ENCODE measurements around the gene GUCY2C. TPM values are rescaled to one million over a fixed set of nuclear protein-coding genes. Genes with fewer than 3 reads are reported as not detected.

The GUCY2C gene
- total RNA-seq, 2 experiments from 2014 or later, result not detected

GRCh38 chr12:14665354-14666348, 30.7 kb downstream of the GUCY2C start:
- no peak for DNase-seq
- Mint-ChIP-seq H3K36me3 (ENCODE audit: low read depth) (no peaks in the 10 kb centered on the region), H3K27me3 (no peaks in the 10 kb centered on the region), H3K9me3 (no peaks in the 10 kb centered on the region), H3K4me1 (peaks cover 11% of the 10 kb centered on the region), H3K27ac (no peak overlapping the region), H3K4me3 (no peak overlapping the region)
- ChIA-PET POLR2A (no interaction called here), CTCF (interaction anchor here (0.5 to 2.8 kb wide), 3 partner anchors 37 to 288 kb away, joined by 3 to 12 read pairs (median 3); no protein-coding TSS in a partner anchor)

- POLR2A ChIA-PET, result no interaction called here
- H3K4me1 Mint-ChIP-seq, result peaks cover 11% of the 10 kb centered on the region
- H3K4me3 Mint-ChIP-seq, result no peak overlapping the region
- peaks cover 2% of the 10 kb centered on the region for H3K27me3 Mint-ChIP-seq
- CTCF ChIA-PET, result interaction anchor here (1.0 to 2.8 kb wide), 3 partner anchors 35 to 426 kb away, joined by 3 to 13 read pairs (median 12); no protein-coding TSS in a partner anchor
- H3K36me3 Mint-ChIP-seq (ENCODE audit: low read depth), result no peaks in the 10 kb centered on the region
- DNase-seq, result peak; percentile 61
- H3K27ac Mint-ChIP-seq, result no peak overlapping the region
- no peaks in the 10 kb centered on the region for H3K9me3 Mint-ChIP-seq
Measured at GRCh38 chr12:14664434-14665023, 31.9 kb downstream of the GUCY2C start.

DNA sequence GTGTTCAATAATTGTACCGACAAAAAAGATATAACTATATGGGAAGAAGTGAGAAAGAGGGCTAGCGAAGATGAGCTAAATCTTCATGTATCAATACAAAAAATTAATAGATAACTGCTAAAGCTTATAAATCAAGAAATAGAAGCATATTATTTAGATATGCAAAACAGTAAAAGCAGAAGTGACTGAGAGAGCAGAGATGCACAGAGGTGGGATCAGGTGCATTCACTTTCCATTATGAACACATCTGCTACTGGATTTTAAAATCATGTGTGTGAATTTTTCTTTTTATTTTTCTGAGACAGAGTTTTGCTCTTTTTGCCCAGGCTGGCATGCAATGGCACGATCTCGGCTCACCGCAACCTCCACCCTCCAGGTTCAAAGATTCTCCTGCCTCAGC, 33.4 kb downstream of the GUCY2C start:
- POLR2A ChIA-PET, result no interaction called here
- CTCF ChIA-PET, result interaction anchor here (2.5 to 2.8 kb wide), 2 partner anchors 34 to 425 kb away, joined by 12 to 13 read pairs; no protein-coding TSS in a partner anchor

GRCh38 chr12:14656846-14657245, 39.6 kb downstream of the GUCY2C start:
- H3K9me3 Mint-ChIP-seq, result peaks cover 4% of the 10 kb centered on the region
- H3K4me3 Mint-ChIP-seq, result no peak overlapping the region
- H3K27ac Mint-ChIP-seq, result no peak overlapping the region
- peaks cover 1% of the 10 kb centered on the region for H3K4me1 Mint-ChIP-seq
- ChIA-PET CTCF (interaction anchor here (1.4 kb wide), 1 partner anchor 13 kb away, joined by 3 read pairs; no protein-coding TSS in a partner anchor), POLR2A (no interaction called here)
- peaks cover 2% of the 10 kb centered on the region for H3K27me3 Mint-ChIP-seq
- H3K36me3 Mint-ChIP-seq (ENCODE audit: low read depth), result no peaks in the 10 kb centered on the region
- no peak for DNase-seq

More for the DNA sequence above, 33.4 kb downstream of the GUCY2C start:
- H3K9me3 Mint-ChIP-seq, result no peaks in the 10 kb centered on the region
- no peak overlapping the region for H3K27ac Mint-ChIP-seq
- peaks cover 2% of the 10 kb centered on the region for H3K27me3 Mint-ChIP-seq
- H3K36me3 Mint-ChIP-seq (ENCODE audit: low read depth), result no peaks in the 10 kb centered on the region
- peaks cover 11% of the 10 kb centered on the region for H3K4me1 Mint-ChIP-seq
- no peak overlapping the region for H3K4me3 Mint-ChIP-seq
- DNase-seq, result no peak

GRCh38 chr12:14655284-14655683, 41.1 kb downstream of the GUCY2C start:
- H3K4me3 Mint-ChIP-seq, result no peak overlapping the region
- POLR2A ChIA-PET, result no interaction called here
- CTCF ChIA-PET, result interaction anchor here (1.4 kb wide), 1 partner anchor 26 kb away, joined by 3 read pairs; no protein-coding TSS in a partner anchor
- peaks cover 1% of the 10 kb centered on the region for H3K4me1 Mint-ChIP-seq
- peaks cover 2% of the 10 kb centered on the region for H3K27me3 Mint-ChIP-seq
- no peaks in the 10 kb centered on the region for H3K36me3 Mint-ChIP-seq (ENCODE audit: low read depth)
- H3K27ac Mint-ChIP-seq, result no peak overlapping the region
- peaks cover 4% of the 10 kb centered on the region for H3K9me3 Mint-ChIP-seq
- no peak for DNase-seq

- Mint-ChIP-seq H3K27me3 (peaks cover 1% of the 10 kb centered on the region), H3K9me3 (peaks cover 4% of the 10 kb centered on the region), H3K27ac (no peak overlapping the region), H3K4me1 (peaks cover 1% of the 10 kb centered on the region), H3K4me3 (no peak overlapping the region), H3K36me3 (ENCODE audit: low read depth) (no peaks in the 10 kb centered on the region)
- DNase-seq, result no peak
- ChIA-PET CTCF (interaction anchor here (1.4 kb wide), 1 partner anchor 25 kb away, joined by 3 read pairs; no protein-coding TSS in a partner anchor), POLR2A (no interaction called here)
Measured at GRCh38 chr12:14654842-14655241, 41.6 kb downstream of the GUCY2C start.

DNA sequence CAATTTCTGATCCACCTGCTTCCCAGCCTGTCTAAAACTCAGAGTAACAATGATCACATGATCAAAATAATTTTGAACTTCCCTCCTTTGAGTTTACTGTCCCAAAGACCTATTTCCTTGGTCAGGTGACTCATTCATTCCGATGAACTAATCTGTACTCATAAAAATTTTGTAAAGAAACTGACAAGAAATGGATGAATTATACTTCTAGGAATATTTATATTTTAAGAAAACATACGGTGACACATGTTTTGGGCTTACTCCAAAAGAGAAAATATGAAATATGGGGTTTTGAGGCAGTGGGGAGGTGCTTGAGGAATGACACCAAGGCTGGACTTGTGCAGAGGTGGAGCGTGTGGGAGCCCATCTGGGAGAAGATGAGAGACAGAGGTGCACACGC, 42.0 kb downstream of the GUCY2C start:
- ChIA-PET POLR2A (no interaction called here), CTCF (no interaction called here)
- no peak for DNase-seq
- Mint-ChIP-seq H3K9me3 (peaks cover 4% of the 10 kb centered on the region), H3K4me3 (no peak overlapping the region), H3K27ac (no peak overlapping the region), H3K4me1 (peaks cover 1% of the 10 kb centered on the region), H3K27me3 (no peaks in the 10 kb centered on the region), H3K36me3 (ENCODE audit: low read depth) (no peaks in the 10 kb centered on the region)

GRCh38 chr12:14652483-14652882, 43.9 kb downstream of the GUCY2C start:
- POLR2A ChIA-PET, result no interaction called here
- Mint-ChIP-seq H3K4me1 (peaks cover 7% of the 10 kb centered on the region), H3K36me3 (ENCODE audit: low read depth) (no peaks in the 10 kb centered on the region), H3K9me3 (peaks cover 4% of the 10 kb centered on the region), H3K4me3 (no peak overlapping the region), H3K27ac (no peak overlapping the region), H3K27me3 (no peaks in the 10 kb centered on the region)
- CTCF ChIA-PET, result no interaction called here
- DNase-seq, result no peak

DNA sequence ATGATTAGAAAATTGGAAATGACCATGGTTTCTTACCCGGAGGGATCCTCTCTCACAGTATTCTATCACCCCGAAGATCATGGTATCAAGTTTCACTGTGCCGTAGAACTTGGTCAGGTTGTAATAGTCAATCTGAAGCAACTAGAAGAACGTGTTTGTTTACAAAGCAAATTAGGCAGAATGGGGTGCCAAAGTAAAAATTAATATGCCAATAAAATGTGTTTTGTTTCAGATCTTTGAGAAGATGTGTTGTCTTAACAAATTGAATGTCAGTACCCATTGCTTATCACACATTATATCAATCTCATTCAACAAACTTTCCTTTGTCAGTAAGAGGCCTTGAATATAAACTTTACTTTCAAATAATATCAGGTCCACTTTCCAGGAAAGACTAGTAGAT, 45.0 kb downstream of the GUCY2C start:
- no peak overlapping the region for H3K4me3 Mint-ChIP-seq
- POLR2A ChIA-PET, result no interaction called here
- H3K9me3 Mint-ChIP-seq, result peaks cover 4% of the 10 kb centered on the region
- H3K27ac Mint-ChIP-seq, result no peak overlapping the region
- H3K27me3 Mint-ChIP-seq, result peaks cover 2% of the 10 kb centered on the region
- H3K4me1 Mint-ChIP-seq, result peaks cover 7% of the 10 kb centered on the region
- DNase-seq, result no peak
- CTCF ChIA-PET, result no interaction called here
- H3K36me3 Mint-ChIP-seq (ENCODE audit: low read depth), result no peaks in the 10 kb centered on the region

GRCh38 chr12:14650789-14651188, 45.6 kb downstream of the GUCY2C start:
- Mint-ChIP-seq H3K9me3 (peaks cover 2% of the 10 kb centered on the region), H3K36me3 (ENCODE audit: low read depth) (no peaks in the 10 kb centered on the region), H3K27ac (no peak overlapping the region), H3K27me3 (peaks cover 2% of the 10 kb centered on the region), H3K4me1 (peaks cover 7% of the 10 kb centered on the region), H3K4me3 (no peak overlapping the region)
- DNase-seq, result no peak
- ChIA-PET CTCF (no interaction called here), POLR2A (no interaction called here)

DNA sequence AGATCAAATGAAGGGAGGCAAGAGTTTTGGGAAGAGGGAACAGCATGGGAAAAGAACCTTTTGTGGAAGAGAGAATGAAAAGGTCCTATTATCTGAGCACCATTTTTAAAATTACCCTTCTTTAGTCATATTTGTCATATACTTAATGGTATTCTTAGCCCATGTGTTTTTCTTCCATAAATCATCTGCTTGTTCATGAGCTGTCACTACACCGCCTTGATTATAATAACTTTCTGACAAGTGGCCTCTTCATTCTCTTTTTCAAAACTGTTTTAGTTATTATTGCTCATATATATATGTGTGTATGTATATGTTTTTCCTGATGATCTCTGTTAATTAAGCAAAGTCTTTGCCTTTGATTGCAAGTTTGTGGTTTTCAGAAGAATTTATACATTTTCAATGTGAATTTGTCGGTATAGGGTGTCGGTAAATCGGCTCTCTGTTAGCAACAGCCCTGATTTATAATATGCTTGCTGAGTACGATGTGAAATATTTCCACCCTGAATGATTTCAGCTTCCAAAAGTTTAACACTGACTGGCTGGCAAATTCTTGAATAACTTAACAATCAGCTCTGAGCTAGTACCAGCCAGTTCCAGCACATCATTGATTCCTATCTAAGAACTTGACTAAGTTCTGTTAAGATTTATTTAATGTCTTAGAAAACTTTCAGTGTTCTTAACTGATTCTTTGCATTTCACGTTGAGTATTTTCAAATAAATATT, 49.2 kb downstream of the GUCY2C start:
- no peak overlapping the region for H3K27ac Mint-ChIP-seq
- H3K27me3 Mint-ChIP-seq, result peaks cover 2% of the 10 kb centered on the region
- H3K9me3 Mint-ChIP-seq, result no peaks in the 10 kb centered on the region
- peaks cover 30% of the 10 kb centered on the region for H3K4me1 Mint-ChIP-seq
- ChIA-PET POLR2A (no interaction called here), CTCF (no interaction called here)
- H3K36me3 Mint-ChIP-seq (ENCODE audit: low read depth), result no peaks in the 10 kb centered on the region
- no peak overlapping the region for H3K4me3 Mint-ChIP-seq
- no peak for DNase-seq

DNA sequence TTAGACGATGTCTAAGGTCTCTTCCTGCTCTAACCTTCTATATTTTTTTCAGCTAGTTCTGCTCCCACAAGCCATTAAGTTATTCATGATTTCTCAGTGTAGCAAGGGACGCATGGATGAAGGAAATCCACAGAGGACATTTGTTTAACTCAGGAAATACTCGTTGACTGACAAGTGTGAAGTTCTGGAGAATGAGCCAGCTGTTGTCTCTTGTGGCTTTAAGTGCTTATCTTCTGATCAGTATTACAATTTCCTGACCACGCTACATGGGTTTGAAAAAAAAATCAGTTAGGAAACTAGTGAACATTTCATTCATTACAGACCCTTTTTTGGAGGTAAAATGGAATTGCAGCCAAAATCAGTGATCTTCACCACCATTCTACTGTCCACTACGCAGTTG, 53.1 kb downstream of the GUCY2C start:
- H3K27ac Mint-ChIP-seq, result peak overlapping the region; percentile 68
- H3K4me1 Mint-ChIP-seq, result peaks cover 24% of the 10 kb centered on the region
- no peaks in the 10 kb centered on the region for H3K36me3 Mint-ChIP-seq (ENCODE audit: low read depth)
- ChIA-PET CTCF (interaction anchor here (0.5 to 0.7 kb wide), 2 partner anchors 10 to 31 kb away, joined by 3 read pairs; no protein-coding TSS in a partner anchor), POLR2A (interaction anchor here (0.6 kb wide), 1 partner anchor 131 kb away, joined by 3 read pairs; a partner anchor contains a TSS)
- peak; percentile 37 for DNase-seq
- peak overlapping the region; percentile 27 for H3K4me3 Mint-ChIP-seq
- peaks cover 5% of the 10 kb centered on the region for H3K27me3 Mint-ChIP-seq
- H3K9me3 Mint-ChIP-seq, result no peaks in the 10 kb centered on the region
